ENCODE results near the gene COL13A1.

The COL13A1 gene

GRCh38 chr10:69929575-69929974, 127.9 kb downstream of the COL13A1 start:
- no peak overlapping the region for H3K27ac ChIP-seq
- CTCF ChIA-PET, result no interaction called here
- no peak for DNase-seq (ENCODE audit: low spot score)
- POLR2A ChIA-PET (ENCODE audit: low non-redundant PET), result no interaction called here
- no peak for TF ChIP-seq CTCF (conservative IDR thresholded peaks at IDR 0.05; ENCODE audit: low read depth)

GRCh38 chr10:69934768-69935167, 133.1 kb downstream of the COL13A1 start:
- no peak for TF ChIP-seq CTCF (conservative IDR thresholded peaks at IDR 0.05; ENCODE audit: low read depth)
- H3K27ac ChIP-seq, result no peak overlapping the region
- POLR2A ChIA-PET (ENCODE audit: low non-redundant PET), result interaction anchor here (0.7 kb wide), 1 partner anchor 16 kb away, joined by 3 read pairs; no protein-coding TSS in a partner anchor
- no peak for DNase-seq (ENCODE audit: low spot score)
- CTCF ChIA-PET, result interaction anchor here (0.6 to 1.3 kb wide), 5 partner anchors 23 to 1636 kb away, joined by 3 to 6 read pairs (median 4); no protein-coding TSS in a partner anchor

- H3K27ac ChIP-seq, result no peak overlapping the region
- DNase-seq (ENCODE audit: low spot score), result no peak
- CTCF ChIA-PET, result interaction anchor here (0.6 kb wide), 1 partner anchor 117 kb away, joined by 3 read pairs; no protein-coding TSS in a partner anchor
- no peak for TF ChIP-seq CTCF (conservative IDR thresholded peaks at IDR 0.05; ENCODE audit: low read depth)
- POLR2A ChIA-PET (ENCODE audit: low non-redundant PET), result no interaction called here
Observed at GRCh38 chr10:69936091-69936490, 134.4 kb downstream of the COL13A1 start.

GRCh38 chr10:69938541-69938991, 136.9 kb downstream of the COL13A1 start:
- H3K27ac ChIP-seq, result no peak overlapping the region
- ChIA-PET CTCF (interaction anchor here (0.6 to 1.2 kb wide), 3 partner anchors 16 to 506 kb away, joined by 3 to 6 read pairs (median 3); no protein-coding TSS in a partner anchor), POLR2A (ENCODE audit: low non-redundant PET) (interaction anchor here (0.6 kb wide), 1 partner anchor 21 kb away, joined by 3 read pairs; no protein-coding TSS in a partner anchor)
- no peak for TF ChIP-seq CTCF (conservative IDR thresholded peaks at IDR 0.05; ENCODE audit: low read depth)
- DNase-seq (ENCODE audit: low spot score), result no peak

GRCh38 chr10:69939061-69939460, 137.4 kb downstream of the COL13A1 start:
- DNase-seq (ENCODE audit: low spot score), result no peak
- ChIA-PET CTCF (interaction anchor here (1.2 kb wide), 1 partner anchor 21 kb away, joined by 3 read pairs; no protein-coding TSS in a partner anchor), POLR2A (ENCODE audit: low non-redundant PET) (no interaction called here)

GRCh38 chr10:69939481-69939880, 137.8 kb downstream of the COL13A1 start:
- no peak for DNase-seq (ENCODE audit: low spot score)
- ChIA-PET POLR2A (ENCODE audit: low non-redundant PET) (no interaction called here), CTCF (interaction anchor here (0.5 to 1.2 kb wide), 2 partner anchors 22 to 25 kb away, joined by 3 read pairs; no protein-coding TSS in a partner anchor)
- TF ChIP-seq CTCF (conservative IDR thresholded peaks at IDR 0.05; ENCODE audit: low read depth), result no peak
- no peak overlapping the region for H3K27ac ChIP-seq

More at GRCh38 chr10:69939061-69939460, 137.4 kb downstream of the COL13A1 start:
- H3K27ac ChIP-seq, result no peak overlapping the region
- TF ChIP-seq CTCF (conservative IDR thresholded peaks at IDR 0.05; ENCODE audit: low read depth), result no peak
